Loucy (cell line): Measurements from ENCODE around the gene SERP2.

ENCODE experiments used
- CTCF ChIP-seq: fragments of 200-600 bp; sonication (generic); conservative IDR thresholded peaks from 2 replicates; pipeline ENCODE4 v1.5.1; 2014; ENCODE audit warnings: mild to moderate bottlenecking, antibody characterized with exemption, low read length
- EZH2phosphoT487 ChIP-seq: fragments of 200-600 bp; IDR thresholded peaks from 2 replicates; pipeline ENCODE4 v1.6.1; 2018; ENCODE audit warnings: antibody characterized with exemption, mild to moderate bottlenecking, moderate library complexity, borderline replicate concordance

- no peak for TF ChIP-seq CTCF
- TF ChIP-seq EZH2phosphoT487, result no peak
Observed at GRCh38 chr13:44333950-44334655, 39.5 kb upstream of the SERP2 start.
